ENCODE results near the gene NFATC3.

The NFATC3 gene

DNA sequence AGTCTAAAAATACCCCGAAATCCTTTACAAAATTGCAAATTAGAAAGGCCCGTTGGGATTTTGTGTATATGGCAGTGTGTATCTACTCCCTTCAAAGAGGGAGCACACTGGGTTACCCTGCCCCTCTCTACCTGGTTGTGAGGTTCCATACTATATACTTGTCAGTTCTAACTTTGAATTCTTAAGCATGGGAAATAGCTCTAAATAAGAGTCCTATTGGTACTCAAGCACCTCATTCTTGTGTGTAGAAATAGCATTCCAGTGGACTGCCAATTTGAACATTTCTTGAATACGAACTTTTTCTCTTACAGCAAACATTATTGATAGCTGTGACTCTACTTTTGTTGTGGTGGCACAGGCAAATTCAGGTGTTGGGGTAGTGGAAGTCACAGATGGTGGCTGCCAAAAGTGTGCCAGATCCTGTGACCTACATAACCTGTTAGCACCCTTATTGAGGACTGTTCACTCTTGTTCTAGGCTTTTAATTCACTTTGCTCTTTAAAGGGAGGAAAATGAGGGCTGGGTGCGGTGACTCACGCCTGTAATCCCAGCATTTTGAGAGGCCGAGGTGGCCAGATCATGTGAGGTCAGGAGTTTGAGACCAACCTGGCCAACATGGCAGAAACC, 134.7 kb downstream of the NFATC3 start:
- no peak for TF ChIP-seq Cebpa-rat (IDR thresholded peaks at IDR 0.05)
- Histone ChIP-seq H3K4me3 (no peak overlapping the region), H3K27ac (no peak overlapping the region), H3K4me2 (no peak overlapping the region), H4K20me1 (peaks cover 35% of the 10 kb centered on the region; the same call in 1 of the 2 replicates), H3K9me3 (no peaks in the 10 kb centered on the region), H3K4me1 (no peaks in the 10 kb centered on the region), H3K27me3 (no peaks in the 10 kb centered on the region), H3K36me3 (peaks cover 45% of the 10 kb centered on the region), H3K9ac (no peak overlapping the region)

- H3K27ac ChIP-seq, result no peak overlapping the region
- no peak overlapping the region for H3K9ac ChIP-seq
- H3K9me3 ChIP-seq, result no peaks in the 10 kb centered on the region
- H4K20me1 ChIP-seq, result peaks cover 43% of the 10 kb centered on the region; the same call in 1 of the 2 replicates
- peaks cover 18% of the 10 kb centered on the region for H3K4me1 ChIP-seq
- no peak overlapping the region for H3K4me2 ChIP-seq
- H3K4me3 ChIP-seq, result no peak overlapping the region
- H3K36me3 ChIP-seq, result peaks cover 42% of the 10 kb centered on the region
- H3K27me3 ChIP-seq, result no peaks in the 10 kb centered on the region
- TF ChIP-seq Cebpa-rat (IDR thresholded peaks at IDR 0.05), result no peak
These were observed 137.9 kb downstream of the NFATC3 start for GRCh38 chr16:68223072-68223471.

- H3K4me2 ChIP-seq, result no peak overlapping the region
- H3K36me3 ChIP-seq, result peaks cover 43% of the 10 kb centered on the region
- H3K4me3 ChIP-seq, result no peak overlapping the region
- TF ChIP-seq Cebpa-rat (IDR thresholded peaks at IDR 0.05), result no peak
- H3K27me3 ChIP-seq, result no peaks in the 10 kb centered on the region
- no peak overlapping the region for H3K27ac ChIP-seq
- peaks cover 59% of the 10 kb centered on the region for H4K20me1 ChIP-seq
- peaks cover 21% of the 10 kb centered on the region for H3K4me1 ChIP-seq
- H3K9ac ChIP-seq, result no peak overlapping the region
- no peaks in the 10 kb centered on the region for H3K9me3 ChIP-seq
These were observed 140.9 kb downstream of the NFATC3 start for GRCh38 chr16:68226116-68226515.

GRCh38 chr16:68227183-68227793, 142.1 kb downstream of the NFATC3 start:
- peaks cover 45% of the 10 kb centered on the region for H3K36me3 ChIP-seq
- peaks cover 21% of the 10 kb centered on the region for H3K4me1 ChIP-seq
- H3K4me3 ChIP-seq, result no peak overlapping the region
- peaks cover 53% of the 10 kb centered on the region for H4K20me1 ChIP-seq
- H3K27ac ChIP-seq, result peak overlapping the region; percentile 18
- no peaks in the 10 kb centered on the region for H3K9me3 ChIP-seq
- peak overlapping the region; percentile 57 for H3K4me2 ChIP-seq
- TF ChIP-seq Cebpa-rat (IDR thresholded peaks at IDR 0.05), result no peak
- H3K9ac ChIP-seq, result peak overlapping the region; percentile 22; the same call in 1 of the 2 replicates
- H3K27me3 ChIP-seq, result no peaks in the 10 kb centered on the region

DNA sequence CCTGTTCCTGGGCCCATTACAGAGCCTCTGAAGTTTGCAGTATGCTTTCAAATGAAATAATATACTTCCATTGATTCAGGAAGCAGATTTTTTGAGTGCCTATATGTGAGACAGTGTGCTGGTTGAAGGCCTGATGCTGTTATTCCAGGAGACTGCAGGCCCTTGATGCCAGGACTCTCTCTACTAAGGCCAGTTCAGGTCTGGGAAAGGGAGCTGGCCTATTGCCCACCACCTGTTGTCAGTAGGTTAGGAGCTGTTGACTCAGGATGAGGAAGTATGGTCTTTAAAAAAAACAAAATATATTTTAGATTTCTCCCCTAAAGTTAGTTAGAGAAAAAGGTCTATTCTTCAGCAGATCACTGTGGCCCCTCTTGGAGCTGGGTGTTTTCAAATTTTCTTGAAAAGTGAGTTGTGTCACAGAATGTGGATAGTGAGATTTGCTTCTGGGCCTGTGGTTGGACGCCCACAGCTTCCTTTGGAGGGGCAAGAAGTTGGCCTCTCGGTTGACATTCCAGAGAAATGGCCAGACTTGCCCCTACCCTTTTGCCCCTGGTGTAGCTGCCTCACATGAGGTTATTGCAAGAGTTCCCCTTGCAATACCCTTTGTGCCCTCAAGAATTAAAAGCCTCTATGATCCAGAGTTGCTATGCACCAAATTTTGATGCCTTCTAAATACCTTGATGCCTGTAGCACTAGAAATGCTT, 142.8 kb downstream of the NFATC3 start:
- peak overlapping the region; percentile 18 for H3K27ac ChIP-seq
- no peaks in the 10 kb centered on the region for H3K9me3 ChIP-seq
- no peak overlapping the region for H3K9ac ChIP-seq
- H3K27me3 ChIP-seq, result no peaks in the 10 kb centered on the region
- H3K4me2 ChIP-seq, result peak overlapping the region; percentile 57
- H4K20me1 ChIP-seq, result peaks cover 47% of the 10 kb centered on the region
- peaks cover 21% of the 10 kb centered on the region for H3K4me1 ChIP-seq
- peaks cover 45% of the 10 kb centered on the region for H3K36me3 ChIP-seq
- H3K4me3 ChIP-seq, result no peak overlapping the region
- TF ChIP-seq Cebpa-rat (IDR thresholded peaks at IDR 0.05), result no peak

DNA sequence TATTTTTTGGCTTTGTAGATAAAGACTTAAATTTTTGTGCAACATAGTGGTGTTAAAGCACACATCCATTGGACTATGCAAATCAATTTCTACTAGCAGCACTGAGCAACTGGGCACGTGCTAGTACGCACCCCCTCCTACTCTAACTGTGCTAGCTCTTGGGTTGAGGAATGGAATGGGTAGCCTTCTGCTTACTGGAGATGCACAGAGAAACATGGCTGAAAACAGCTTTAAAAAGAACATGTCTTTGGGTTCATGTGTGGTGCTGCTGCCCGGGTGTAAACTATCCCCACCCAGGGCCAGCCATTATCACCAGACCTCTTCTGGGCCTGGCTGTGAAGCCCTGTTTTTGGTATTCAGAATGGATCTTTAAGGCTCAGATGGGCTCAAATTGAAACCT, 143.5 kb downstream of the NFATC3 start:
- no peak overlapping the region for H3K4me3 ChIP-seq
- peaks cover 47% of the 10 kb centered on the region for H4K20me1 ChIP-seq
- peaks cover 28% of the 10 kb centered on the region for H3K4me1 ChIP-seq
- peaks cover 45% of the 10 kb centered on the region for H3K36me3 ChIP-seq
- no peaks in the 10 kb centered on the region for H3K27me3 ChIP-seq
- no peaks in the 10 kb centered on the region for H3K9me3 ChIP-seq
- H3K4me2 ChIP-seq, result no peak overlapping the region
- no peak for TF ChIP-seq Cebpa-rat (IDR thresholded peaks at IDR 0.05)
- H3K9ac ChIP-seq, result no peak overlapping the region
- no peak overlapping the region for H3K27ac ChIP-seq

DNA sequence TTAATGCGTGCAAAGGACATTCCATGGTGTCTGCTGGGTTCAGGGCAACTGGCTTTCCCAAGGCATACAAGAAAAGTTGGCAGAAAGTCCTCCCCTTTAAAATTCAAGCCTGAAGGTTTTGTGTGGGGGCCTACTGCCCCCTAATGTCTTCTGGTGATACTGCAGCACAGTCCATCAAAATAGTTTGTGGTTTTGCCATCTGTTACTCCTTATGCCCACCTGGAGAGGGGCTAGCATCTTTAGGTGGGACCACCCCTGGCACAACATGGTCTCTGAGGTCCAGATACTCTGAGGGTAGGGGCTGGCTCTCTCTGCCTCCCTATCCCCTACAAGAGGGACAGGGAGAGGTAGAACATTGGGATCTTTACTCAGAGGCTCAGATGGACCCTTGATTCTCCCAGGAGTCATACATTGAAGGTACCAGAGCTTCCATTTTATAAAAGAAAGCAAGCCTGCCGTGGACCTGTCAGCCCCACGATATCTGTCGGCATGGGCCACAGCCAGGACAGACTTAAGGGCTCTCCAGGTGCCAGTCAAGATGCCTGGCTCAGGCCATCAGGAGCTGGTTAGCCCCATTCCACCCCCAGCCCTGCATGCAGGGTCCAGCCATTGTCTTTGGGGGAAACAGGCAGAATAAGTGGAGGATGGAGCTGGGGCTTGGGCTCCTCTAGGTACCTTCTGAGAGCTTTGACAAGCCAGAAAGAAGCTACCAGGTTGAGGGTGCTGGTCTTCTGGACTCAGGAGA, 144.4 kb downstream of the NFATC3 start:
- Histone ChIP-seq H3K9ac (no peak overlapping the region), H3K4me3 (no peak overlapping the region), H3K4me1 (peaks cover 37% of the 10 kb centered on the region), H4K20me1 (peaks cover 51% of the 10 kb centered on the region), H3K27me3 (no peaks in the 10 kb centered on the region), H3K36me3 (peaks cover 45% of the 10 kb centered on the region), H3K4me2 (no peak overlapping the region), H3K27ac (no peak overlapping the region), H3K9me3 (no peaks in the 10 kb centered on the region)
- no peak for TF ChIP-seq Cebpa-rat (IDR thresholded peaks at IDR 0.05)

GRCh38 chr16:68230176-68230571, 145.0 kb downstream of the NFATC3 start:
- no peak overlapping the region for H3K9ac ChIP-seq
- no peaks in the 10 kb centered on the region for H3K27me3 ChIP-seq
- H4K20me1 ChIP-seq, result peaks cover 51% of the 10 kb centered on the region
- H3K4me3 ChIP-seq, result no peak overlapping the region
- no peak overlapping the region for H3K27ac ChIP-seq
- TF ChIP-seq Cebpa-rat (IDR thresholded peaks at IDR 0.05), result no peak
- no peak overlapping the region for H3K4me2 ChIP-seq
- H3K9me3 ChIP-seq, result no peaks in the 10 kb centered on the region
- peaks cover 45% of the 10 kb centered on the region for H3K36me3 ChIP-seq
- peaks cover 43% of the 10 kb centered on the region for H3K4me1 ChIP-seq

- H3K27me3 ChIP-seq, result no peaks in the 10 kb centered on the region
- H3K4me1 ChIP-seq, result peaks cover 45% of the 10 kb centered on the region
- H3K9me3 ChIP-seq, result peaks cover 5% of the 10 kb centered on the region; the same call in 1 of the 2 replicates
- H3K27ac ChIP-seq, result no peak overlapping the region
- no peak overlapping the region for H3K9ac ChIP-seq
- no peak overlapping the region for H3K4me2 ChIP-seq
- peaks cover 48% of the 10 kb centered on the region for H4K20me1 ChIP-seq
- no peak overlapping the region for H3K4me3 ChIP-seq
- peaks cover 45% of the 10 kb centered on the region for H3K36me3 ChIP-seq
- TF ChIP-seq Cebpa-rat (IDR thresholded peaks at IDR 0.05), result no peak
These were observed 145.8 kb downstream of the NFATC3 start for GRCh38 chr16:68230956-68231355.

All from BLaER1 (cell line).